Measurements from ENCODE around the gene SH3BP4. TPM values are rescaled to one million over a fixed set of nuclear protein-coding genes. Genes with fewer than 3 reads are reported as not detected.

SH3BP4 gene
- total and polyA plus RNA-seq, 2 of the 8 experiments (the other 6 are each of a cell fraction or from before 2014, with no cell fraction given), result 28.3 to 35.4 TPM

DNA sequence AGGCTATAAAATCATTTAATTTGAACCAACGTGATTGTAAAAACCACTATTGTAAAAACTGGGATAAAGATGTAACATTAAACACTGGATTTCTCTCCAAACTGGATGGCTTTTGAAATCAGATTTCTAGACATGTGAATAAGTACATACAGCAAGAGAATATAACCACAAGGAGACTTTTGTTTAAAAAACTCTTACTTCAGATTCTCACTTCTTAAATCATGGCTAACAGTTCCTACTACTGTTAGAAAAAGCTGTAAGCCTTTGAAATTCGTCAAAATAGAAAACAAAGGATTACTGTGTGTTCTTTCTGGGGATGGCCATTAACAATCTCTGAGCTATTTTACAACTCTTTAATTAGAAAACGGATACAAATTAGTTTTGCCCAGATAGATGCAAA is 39.4 kb upstream of the SH3BP4 start (continued):
- TF ChIP-seq GABPA (IDR thresholded peaks at IDR 0.05; ENCODE audit: borderline replicate concordance, insufficient read depth, low read length) (no peak), KDM5A (IDR thresholded peaks at IDR 0.05; ENCODE audit: low read length) (no peak)
